ENCODE results near the gene FILIP1.

DNA sequence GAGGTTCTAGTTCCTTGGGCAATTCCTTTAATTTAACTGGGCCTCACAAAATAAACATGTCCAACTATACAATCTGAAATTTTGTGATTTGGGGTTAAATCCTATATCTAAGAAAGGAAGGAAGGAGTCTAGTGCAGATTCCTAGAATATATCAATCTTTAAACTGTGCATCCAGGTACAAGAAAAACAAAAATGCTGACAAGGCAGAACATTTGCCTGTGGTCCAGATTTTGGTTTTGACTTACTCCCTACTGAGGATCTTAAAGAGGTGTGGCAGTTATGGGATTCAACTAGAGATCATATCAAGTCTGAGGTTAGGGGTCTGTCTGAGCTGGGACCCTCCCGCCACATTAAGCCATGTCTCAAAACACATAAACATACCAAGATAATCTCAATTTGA lies 232.3 kb downstream of the FILIP1 start:
- TF ChIP-seq, protein P1, sequence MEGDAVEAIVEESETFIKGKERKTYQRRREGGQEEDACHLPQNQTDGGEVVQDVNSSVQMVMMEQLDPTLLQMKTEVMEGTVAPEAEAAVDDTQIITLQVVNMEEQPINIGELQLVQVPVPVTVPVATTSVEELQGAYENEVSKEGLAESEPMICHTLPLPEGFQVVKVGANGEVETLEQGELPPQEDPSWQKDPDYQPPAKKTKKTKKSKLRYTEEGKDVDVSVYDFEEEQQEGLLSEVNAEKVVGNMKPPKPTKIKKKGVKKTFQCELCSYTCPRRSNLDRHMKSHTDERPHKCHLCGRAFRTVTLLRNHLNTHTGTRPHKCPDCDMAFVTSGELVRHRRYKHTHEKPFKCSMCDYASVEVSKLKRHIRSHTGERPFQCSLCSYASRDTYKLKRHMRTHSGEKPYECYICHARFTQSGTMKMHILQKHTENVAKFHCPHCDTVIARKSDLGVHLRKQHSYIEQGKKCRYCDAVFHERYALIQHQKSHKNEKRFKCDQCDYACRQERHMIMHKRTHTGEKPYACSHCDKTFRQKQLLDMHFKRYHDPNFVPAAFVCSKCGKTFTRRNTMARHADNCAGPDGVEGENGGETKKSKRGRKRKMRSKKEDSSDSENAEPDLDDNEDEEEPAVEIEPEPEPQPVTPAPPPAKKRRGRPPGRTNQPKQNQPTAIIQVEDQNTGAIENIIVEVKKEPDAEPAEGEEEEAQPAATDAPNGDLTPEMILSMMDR (IDR thresholded peaks at IDR 0.05) = no peak
- no peak for TF ChIP-seq POLR2AphosphoS5 (IDR thresholded peaks at IDR 0.05)
